Mucosa of gallbladder (tissue), 1 donor: ENCODE data around the gene CMTM5. TPM values are rescaled to one million over a fixed set of nuclear protein-coding genes. Genes with fewer than 3 reads are reported as not detected.

ENCODE experiments used
- DNase-seq: peaks from one replicate; pipeline ENCODE4 v3.0.0-alpha.2; 2020; ENCODE audit warnings: low spot score
- total RNA-seq: library from RNA; stranded (reverse); gene quantifications from one replicate; pipeline ENCODE4 v1.2.1, GENCODE V29; 2021
- donor health status: DM: no; HTN: no; CAD: no.

CMTM5 gene
- total RNA-seq, 1 donor from 2014 or later, result 2.2 TPM

DNA sequence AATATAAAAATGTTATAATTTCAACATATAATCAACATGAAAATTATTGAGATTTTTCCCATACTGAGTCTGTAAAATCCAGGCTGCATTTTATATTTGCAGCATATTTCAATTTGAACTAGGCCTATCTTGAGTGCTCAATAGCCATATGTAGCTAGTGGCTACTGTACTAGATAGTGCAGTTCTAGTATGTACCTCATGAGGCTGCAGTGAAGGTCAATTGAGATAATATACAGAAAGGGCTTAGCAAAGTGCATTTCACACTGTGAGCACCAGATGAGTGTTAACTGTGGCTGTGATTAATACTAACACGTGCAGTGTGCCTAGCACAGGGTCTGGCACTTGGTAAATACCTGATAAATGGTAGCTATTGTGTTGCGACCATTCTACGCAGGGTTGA lies 18.8 kb upstream of the CMTM5 start:
- no peak for DNase-seq

DNA sequence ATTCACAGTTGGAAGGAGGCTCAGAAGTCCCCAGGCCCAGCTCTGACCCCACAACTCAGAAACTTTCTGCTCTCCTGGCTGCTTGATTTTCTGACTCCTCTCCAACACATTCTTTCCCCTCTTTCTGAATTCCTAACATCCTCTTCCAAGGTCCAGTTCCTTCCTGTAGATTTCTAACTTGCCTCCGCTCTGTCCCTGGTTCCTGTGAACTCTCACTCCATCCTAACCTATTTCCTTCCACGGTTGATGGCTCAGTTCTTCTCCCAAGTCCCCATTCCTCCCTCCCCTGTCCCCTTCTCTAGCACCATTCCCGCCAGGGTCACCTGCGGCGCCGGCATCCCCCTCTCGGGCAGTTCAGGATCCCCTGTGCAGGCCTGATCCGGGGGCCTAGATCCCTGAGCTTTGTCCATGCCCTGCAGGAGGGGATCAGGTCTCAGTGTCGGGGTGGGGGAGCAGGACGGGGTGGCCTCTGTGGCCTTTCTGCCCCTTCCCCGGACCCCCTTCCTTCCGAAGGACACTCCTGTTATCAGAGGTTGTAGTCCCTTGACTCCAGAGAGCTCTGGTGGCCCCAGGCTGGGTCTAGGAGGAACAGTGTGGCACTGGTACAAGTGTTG lies 18.2 kb upstream of the CMTM5 start:
- no peak for DNase-seq

DNA sequence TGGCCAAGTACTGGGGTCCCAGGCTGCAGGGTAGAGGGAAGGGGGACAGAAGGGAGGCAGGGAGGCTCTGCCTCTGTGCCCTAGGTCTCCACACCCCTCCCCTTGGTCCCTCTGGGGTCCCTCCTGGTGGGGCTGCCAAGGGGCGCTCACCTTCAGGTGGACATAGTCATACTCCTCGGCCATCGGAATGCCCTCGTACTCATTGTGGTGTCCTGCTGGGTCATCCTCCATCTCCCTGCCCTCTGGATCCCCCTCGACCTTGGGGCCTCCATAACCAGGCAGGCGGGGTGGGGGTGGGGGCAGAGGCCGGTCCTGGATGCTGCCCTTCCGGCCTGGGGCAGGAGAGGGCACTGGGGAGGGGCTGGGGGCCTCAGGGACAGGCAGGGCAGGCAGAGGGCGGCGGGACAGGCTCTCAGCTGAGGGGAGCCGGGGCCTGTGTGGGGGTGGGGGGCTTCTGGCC lies 17.6 kb upstream of the CMTM5 start:
- DNase-seq, result no peak

DNA sequence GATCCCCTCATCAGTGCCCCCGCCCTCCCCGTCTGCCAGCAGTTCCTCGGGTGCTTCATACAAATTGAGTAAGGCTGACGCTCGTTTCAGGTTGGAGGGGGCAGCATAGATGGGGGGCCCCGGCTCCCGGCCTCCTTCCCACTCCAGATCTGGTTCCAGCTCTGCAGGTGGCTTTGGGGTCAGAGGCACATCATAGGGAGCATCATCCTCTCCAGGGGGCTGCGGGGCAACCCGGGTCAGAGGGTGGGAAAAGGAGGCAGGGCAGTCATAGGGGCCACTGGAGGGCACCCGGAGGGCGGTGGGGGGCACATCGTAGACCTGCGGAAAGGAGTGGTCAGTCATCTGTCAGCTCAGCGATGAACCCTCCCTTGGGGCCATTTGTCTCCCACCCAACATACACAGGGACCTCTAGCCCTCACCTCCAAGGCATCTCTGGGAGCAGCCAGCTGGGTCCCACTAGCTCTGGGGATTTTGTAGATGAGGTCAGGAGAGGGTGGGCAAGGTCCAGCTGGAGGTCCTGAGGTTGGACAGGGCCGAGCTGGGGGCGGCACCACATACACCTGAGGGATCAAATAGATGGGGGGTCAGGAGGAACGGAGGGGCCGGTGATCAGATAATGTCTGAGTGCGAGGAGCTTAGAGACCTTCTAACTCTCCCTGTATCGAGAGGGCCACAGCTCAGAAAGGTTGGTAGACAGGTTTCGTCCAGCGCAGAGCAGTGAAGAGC lies 17.0 kb upstream of the CMTM5 start:
- DNase-seq, result no peak

DNA sequence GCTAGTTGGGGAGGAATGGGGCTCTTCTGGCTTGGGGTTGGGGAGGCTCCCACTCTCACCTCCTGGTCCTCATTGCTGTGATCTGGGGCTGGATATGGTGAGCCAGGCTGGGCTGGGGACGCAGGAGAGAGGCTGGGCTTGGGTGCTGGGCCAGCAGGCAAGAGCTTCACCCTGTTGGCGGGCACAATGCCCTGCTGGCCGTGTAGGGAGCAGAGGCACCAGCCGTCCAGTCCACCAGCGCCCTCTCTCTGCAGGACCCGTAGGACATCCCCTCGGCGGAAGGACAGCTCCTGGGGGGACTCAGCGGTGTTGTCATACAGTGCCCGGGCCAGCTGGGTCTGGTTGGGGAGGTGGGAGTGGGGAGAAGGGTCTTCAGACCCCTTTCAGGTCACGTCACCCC lies 16.4 kb upstream of the CMTM5 start:
- DNase-seq, result no peak

DNA sequence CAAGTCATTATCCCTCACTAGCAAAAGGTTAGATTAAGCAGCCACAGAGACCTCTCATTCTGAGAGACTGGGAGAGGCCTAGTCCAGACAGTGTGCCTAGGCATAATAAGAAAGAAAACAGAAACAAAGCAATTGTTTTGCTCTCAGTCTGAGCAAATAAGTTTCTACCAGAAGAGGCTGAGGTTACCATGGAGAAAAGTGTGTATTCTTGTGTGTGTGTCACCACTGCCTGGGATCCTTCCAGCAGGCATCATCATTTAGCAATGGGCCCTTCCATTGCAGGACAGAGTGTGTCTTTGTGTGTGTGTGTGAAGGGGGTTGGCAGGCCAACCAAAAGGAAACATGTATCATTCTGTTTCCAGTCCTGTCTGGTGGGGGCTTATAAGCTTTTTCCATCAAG lies 15.5 kb upstream of the CMTM5 start:
- no peak for DNase-seq

DNA sequence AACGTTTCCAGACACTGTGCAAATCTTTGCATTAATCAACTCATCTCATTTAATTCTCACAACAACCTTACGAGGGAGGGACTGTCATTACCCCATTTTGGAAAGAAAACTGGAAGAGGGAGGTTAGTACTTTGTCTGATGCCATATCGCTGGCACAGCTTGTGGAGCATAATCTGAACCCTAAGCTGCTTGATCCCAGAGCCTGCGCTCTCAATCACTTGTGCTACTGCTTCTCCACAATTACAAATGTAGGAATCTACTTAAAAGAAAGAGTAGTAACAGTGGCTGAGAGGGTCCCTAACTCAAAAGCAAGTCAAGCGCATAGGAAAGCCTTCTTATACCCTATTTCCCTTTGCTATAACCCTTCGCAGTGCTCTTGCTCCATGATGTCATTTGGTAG lies 15.1 kb upstream of the CMTM5 start:
- DNase-seq, result no peak

DNA sequence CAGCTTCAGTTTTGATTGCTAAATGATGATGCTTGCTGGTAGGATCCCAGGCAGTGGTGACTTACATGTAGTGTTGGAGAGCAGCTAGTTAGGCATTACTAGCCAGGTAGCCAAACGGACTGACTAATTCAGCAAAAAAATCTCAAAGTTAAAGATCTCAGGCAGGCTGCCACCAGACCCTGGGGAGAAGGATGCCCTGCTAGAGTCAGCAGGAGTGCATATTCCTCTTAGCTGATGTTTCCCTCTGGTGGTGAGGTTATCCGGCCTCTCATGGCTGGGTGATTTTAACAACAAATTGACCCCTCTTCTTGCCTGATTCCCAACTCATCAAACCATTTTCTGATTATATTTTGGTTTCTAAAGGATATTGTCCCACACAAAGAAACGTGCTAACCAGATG lies 14.6 kb upstream of the CMTM5 start:
- DNase-seq, result no peak

DNA sequence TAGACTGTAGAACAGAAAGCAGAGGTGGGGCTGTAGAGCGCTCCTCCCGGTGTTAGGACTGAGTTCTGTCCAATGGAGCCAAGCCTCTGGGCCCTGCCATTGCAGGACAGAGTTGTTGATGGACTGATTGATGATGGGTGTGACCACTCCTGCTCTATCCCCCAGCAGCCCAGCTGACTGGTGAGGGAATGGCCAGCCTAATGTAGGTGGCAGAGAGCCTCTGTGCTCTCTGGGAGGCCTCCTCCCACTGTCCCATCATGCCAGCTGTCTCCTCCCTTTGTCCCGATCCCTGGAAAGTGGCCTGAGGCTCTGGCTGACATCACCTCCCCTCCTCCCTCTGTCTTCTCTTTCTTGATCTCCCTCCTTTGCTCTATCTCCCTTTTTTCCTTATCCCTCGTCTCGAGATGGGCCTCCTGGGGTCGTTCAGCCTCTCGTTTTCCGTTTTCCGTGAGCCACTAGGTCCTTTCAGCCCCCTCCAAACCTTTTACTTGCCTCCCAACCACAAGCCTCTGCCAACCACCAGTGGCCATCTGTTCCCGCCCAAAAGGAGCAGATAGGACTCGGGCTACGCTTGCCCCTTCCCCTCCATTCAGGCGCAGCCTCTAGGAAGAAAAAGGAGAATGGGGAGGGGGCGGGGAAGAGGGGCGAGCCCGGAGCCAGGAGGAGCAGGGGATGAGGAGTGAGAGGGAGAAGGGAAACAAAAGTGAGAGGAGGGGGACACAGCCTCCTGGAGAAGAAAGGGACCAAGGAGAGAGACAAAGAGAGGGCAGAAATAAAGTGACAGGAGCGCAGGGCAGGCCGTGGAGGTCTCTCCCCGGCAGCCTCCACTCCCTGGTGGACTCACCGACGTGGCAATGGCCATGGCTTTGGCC lies 12.4 kb upstream of the CMTM5 start:
- DNase-seq, result no peak

DNA sequence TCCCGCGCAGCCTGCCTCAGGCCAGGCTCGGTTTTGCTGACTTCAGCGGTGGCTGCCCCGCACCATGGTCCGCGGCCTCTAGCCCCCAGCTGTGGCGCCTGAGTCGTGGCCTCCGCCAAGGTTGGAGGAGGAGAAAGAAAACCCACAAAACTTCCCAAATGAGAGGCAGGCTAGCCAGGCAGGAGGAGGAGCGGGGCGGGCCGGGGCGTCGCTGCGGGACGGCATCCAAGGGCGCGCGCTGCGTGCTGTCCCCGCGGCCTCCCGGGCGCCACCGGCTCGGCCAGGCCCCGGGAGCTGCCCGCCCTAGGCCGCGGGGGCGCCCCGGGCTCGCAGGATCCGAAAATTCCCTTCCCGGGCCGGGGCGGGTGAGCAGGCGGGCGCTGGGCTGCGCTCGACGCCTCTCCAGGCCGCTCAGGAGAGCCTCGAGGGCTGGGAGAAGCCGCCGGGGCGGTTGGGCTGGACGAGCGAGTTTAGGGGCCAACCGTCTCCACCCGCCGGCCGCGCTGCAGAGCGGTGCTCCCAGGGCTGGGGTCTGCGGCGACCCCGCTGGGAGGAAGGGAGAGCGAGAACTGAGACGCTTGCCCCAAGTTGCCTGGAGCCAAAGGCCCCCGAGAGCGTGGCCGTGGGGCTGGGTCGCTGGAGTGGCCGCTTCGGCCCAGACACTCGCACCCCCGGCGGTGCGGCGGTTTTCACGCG lies 11.7 kb upstream of the CMTM5 start, which contains the start of gene EFS:
EFS (minus strand) TSS at position 137 of the 696 bp plus-strand sequence. CDS start 147 bp downstream, outside the sequence.
- DNase-seq, result no peak

DNA sequence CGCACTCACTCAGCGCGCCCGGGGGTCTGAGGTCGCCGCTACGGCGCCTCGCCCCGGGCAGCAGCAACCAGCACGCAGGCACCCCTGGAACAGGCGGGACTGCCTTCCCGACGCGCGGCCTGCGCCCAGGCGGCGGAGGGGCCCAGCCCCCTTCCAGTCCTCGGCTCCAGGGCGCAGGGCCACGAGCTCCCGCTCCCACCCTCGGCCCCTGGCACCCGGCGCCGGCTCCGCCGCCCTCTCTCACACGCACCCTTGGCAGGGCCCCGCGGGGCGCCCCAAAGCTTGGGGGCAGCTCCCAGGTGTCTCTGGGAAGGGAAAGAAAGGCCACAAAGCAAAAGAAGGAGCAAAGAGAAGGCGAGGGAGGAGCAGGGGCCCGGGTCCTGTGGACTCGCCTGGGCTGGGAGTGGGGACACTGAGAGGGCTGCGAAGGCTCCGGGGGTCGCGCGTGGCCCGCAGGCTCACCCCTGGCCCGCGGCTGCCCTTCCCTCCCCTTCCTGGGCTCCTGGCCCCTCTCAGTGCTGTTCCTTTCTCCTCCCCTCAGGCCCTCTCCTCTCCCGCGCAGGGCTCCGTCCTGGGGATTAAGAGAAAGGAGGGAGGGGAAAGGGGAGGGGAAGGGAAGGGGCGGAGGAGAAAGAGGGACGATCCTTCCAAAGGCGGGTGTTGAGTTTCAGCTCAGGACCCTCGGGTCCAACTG lies 11.0 kb upstream of the CMTM5 start:
- DNase-seq, result no peak

DNA sequence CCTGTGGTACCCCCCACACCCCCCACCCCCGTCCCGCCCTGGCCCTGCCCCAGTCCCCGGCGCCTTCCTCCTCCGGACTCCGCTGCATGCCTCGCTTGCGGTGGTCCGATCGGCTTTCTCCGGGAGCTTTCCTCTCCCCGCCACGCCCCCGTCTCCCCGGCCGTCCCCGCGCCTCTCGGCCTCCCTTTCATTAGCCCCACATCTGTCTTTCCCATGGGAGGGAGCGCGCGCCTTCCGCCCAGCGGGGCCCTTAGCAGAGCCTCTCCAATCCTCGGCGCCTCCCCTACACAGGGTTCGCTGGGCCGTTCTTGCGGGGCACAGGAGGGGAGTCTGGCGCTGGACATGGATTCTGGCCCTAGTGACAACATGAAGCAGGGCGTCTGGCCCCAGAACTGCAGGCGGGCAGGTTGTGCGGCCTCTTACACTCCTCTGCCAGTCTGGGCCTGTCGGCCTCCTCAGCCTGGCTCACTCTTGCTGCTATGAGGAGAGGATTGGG lies 10.4 kb upstream of the CMTM5 start:
- DNase-seq, result peak; percentile 42

DNA sequence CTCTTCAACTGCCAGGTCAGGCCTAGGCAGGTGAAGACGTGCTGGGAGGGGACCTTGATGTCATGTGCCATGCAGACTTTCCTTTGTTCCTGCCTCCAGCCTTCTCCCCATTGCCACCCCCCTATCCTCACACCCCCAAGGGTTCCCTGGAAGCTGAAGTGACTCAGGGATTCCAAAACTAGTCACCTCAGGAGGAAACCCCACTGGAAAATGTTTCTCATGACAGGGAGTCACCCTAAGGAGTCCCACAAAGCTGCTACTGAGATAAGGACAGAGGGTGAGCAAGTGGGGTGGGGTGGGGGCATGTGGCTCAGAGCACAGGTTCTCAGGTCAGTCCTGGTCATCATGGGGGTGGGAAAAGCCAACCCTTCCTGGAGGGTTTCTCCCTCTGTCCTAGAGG lies 6.6 kb upstream of the CMTM5 start:
- DNase-seq, result no peak

DNA sequence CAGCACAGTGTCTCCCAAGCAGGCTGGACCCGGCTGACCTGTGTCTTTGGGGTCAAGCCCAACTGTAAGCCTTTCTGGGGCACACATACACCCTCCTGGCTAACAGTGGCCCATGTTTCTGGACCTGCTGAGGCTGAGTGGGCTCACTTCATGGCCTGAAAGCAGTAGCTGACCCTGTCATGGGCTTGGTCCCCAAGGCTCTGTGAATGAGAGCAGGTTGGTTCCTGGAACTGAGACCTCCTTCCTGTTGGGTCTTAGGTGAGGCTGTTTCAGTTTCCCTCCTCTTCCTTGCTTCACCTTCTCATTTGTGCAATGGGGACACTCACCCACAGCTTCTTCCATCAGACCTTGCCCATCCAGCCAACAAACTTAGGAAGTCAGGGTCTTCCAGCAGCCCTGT lies 5.0 kb upstream of the CMTM5 start:
- no peak for DNase-seq

DNA sequence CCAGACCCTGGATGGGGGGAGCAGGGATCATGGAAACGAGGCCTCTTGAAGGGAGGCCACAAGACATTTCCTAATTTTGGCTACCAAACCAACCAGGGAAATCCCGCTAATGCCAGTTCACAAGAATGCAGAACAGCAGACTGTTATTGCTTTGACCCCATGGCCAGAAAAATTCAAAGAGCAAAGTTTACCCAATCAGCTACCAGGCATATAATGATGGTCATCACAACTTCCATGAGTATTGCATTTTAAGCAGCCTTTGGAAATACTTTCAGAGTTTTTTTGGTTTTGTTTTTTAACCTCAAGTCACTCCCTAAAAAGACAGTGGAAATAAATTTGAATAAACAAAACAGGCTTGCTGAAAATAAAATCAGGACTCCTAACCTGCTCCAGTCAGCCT lies 4.3 kb upstream of the CMTM5 start, which contains the start of gene IL25:
IL25 (plus strand) TSS at position 301 of the 400 bp plus-strand sequence.
- no peak for DNase-seq

DNA sequence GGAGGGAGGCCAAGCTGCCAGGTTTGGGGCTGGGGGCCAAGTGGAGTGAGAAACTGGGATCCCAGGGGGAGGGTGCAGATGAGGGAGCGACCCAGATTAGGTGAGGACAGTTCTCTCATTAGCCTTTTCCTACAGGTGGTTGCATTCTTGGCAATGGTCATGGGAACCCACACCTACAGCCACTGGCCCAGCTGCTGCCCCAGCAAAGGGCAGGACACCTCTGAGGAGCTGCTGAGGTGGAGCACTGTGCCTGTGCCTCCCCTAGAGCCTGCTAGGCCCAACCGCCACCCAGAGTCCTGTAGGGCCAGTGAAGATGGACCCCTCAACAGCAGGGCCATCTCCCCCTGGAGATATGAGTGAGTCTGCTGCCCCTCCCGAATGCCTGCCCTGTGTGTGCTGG lies 3.8 kb upstream of the CMTM5 start:
- no peak for DNase-seq

DNA sequence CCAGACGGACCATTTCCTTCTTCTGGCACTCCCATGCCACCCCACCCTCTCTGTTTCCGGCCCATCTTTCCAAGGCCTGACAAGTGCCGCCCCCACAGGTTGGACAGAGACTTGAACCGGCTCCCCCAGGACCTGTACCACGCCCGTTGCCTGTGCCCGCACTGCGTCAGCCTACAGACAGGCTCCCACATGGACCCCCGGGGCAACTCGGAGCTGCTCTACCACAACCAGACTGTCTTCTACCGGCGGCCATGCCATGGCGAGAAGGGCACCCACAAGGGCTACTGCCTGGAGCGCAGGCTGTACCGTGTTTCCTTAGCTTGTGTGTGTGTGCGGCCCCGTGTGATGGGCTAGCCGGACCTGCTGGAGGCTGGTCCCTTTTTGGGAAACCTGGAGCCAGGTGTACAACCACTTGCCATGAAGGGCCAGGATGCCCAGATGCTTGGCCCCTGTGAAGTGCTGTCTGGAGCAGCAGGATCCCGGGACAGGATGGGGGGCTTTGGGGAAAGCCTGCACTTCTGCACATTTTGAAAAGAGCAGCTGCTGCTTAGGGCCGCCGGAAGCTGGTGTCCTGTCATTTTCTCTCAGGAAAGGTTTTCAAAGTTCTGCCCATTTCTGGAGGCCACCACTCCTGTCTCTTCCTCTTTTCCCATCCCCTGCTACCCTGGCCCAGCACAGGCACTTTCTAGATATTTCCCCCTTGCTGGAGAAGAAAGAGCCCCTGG lies 1.2 kb upstream of the CMTM5 start:
- DNase-seq, result no peak

DNA sequence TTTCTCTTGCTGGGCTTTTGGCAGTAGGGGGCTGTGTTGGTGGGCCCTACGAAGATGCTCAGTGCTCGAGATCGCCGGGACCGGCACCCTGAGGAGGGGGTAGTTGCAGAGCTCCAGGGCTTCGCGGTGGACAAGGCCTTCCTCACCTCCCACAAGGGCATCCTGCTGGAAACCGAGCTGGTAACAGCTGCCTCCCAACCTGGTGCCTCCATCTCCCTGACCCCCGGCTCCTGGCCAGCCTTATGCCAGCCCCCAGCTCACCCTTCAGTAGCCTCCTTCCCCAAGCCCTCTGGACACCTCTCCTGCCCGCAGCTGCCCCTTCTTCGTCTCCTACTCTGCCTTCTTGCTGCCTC lies 328 bp downstream of the CMTM5 start:
- DNase-seq, result no peak

DNA sequence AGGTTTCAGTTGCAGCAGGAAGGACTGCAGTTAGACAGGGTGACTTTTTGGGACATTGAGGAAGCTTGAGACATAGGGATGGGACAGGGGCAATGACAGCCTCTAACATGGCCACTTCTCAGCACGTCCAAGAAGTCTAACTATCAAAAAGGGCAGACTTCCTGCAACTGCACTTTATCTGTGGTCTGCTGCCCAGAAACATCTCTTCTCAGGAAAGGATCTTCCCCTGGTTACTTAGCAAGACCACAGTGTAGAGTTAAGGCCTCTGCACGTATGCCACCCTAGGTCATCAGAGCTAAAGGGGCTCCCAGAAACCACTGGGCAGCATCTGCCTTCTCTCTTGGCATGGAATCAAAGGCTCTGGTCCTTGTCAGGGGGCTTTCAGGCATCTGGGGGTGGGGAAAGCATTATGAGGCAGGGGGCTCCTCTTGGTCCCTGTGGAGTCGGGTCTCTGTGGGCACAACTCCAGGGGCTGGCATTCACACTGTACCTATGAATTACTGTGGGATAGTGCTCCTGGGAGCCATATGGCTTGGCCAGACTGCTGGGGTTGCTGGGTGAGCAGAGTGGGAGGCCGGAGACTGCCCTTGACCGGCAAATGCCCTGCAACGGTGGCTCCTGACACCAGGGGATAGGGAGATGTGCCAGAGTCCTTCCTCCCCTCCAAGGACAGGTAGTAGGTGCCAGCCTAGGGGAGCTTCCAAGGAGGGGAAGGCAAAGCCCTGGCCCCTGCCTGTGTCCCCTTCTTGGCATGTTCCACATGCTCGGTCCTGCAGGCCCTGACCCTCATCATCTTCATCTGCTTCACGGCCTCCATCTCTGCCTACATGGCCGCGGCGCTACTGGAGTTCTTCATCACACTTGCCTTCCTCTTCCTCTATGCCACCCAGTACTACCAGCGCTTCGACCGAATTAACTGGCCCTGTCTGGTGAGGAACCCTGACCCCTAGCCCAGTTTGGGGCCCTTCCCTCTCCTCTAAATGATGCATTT lies 1.0 kb downstream of the CMTM5 start:
- DNase-seq, result no peak
